ENCODE data around the gene PPL.

DNA sequence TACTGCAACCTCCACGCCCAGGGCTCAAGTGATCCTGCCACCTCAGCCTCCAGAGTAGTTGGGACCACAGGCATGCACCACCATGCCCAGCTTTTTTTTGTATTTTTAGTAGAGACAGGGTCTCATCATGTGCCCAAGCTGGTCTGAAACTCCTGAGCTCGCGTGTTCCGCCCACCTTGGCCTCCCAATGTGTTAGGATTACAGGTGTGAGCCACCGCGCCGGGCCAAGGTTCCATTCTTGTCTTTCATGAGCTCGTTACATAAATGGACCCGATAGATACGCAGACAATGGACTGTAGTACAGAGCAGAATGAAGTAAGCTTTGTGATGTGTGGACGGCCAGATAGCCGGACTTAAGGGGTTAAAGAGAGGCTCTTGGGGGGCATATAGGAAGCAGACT, 70.4 kb downstream of the PPL start:
- TF ChIP-seq, protein P1, sequence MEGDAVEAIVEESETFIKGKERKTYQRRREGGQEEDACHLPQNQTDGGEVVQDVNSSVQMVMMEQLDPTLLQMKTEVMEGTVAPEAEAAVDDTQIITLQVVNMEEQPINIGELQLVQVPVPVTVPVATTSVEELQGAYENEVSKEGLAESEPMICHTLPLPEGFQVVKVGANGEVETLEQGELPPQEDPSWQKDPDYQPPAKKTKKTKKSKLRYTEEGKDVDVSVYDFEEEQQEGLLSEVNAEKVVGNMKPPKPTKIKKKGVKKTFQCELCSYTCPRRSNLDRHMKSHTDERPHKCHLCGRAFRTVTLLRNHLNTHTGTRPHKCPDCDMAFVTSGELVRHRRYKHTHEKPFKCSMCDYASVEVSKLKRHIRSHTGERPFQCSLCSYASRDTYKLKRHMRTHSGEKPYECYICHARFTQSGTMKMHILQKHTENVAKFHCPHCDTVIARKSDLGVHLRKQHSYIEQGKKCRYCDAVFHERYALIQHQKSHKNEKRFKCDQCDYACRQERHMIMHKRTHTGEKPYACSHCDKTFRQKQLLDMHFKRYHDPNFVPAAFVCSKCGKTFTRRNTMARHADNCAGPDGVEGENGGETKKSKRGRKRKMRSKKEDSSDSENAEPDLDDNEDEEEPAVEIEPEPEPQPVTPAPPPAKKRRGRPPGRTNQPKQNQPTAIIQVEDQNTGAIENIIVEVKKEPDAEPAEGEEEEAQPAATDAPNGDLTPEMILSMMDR (IDR thresholded peaks at IDR 0.05; ENCODE audit: poor library complexity) = no peak
- no peak for TF ChIP-seq EZH2phosphoT487 (IDR thresholded peaks at IDR 0.05; ENCODE audit: low read depth, severe bottlenecking, unreplicated experiment)

All from hepatocyte (in vitro differentiated cells).